ENCODE measurements around the gene CHGA.

CHGA gene

GRCh38 chr14:92930737-92931602 is 8.0 kb downstream of the CHGA start:
- DNase-seq = no peak

- DNase-seq = no peak
Observed at GRCh38 chr14:92931681-92932447, 8.9 kb downstream of the CHGA start.

GRCh38 chr14:92932448-92933395 is 9.8 kb downstream of the CHGA start:
- no peak for DNase-seq

GRCh38 chr14:92933481-92933880 is 10.5 kb downstream of the CHGA start:
- no peak for DNase-seq

- DNase-seq = no peak
Observed at GRCh38 chr14:92934196-92935085, 11.5 kb downstream of the CHGA start.

- no peak for DNase-seq
Observed at GRCh38 chr14:92935446-92935845, 12.5 kb downstream of the CHGA start.

- DNase-seq = no peak
Observed at GRCh38 chr14:92936085-92936484, 13.1 kb downstream of the CHGA start.

- DNase-seq = no peak
Observed at GRCh38 chr14:92937051-92937937, 14.3 kb downstream of the CHGA start.

- no peak for DNase-seq
Observed at GRCh38 chr14:92938235-92938875, 15.4 kb downstream of the CHGA start.

GRCh38 chr14:92938890-92939671 is 16.1 kb downstream of the CHGA start:
- no peak for DNase-seq

- no peak for DNase-seq
Observed at GRCh38 chr14:92939699-92940098, 16.7 kb downstream of the CHGA start.

- no peak for DNase-seq
Observed at GRCh38 chr14:92940543-92940942, 17.6 kb downstream of the CHGA start.

GRCh38 chr14:92941531-92941930 is 18.6 kb downstream of the CHGA start:
- no peak for DNase-seq

- no peak for DNase-seq
Observed at GRCh38 chr14:92942136-92942535, 19.2 kb downstream of the CHGA start.

GRCh38 chr14:92942576-92942975 is 19.6 kb downstream of the CHGA start:
- DNase-seq = no peak

- no peak for DNase-seq
Observed at GRCh38 chr14:92942976-92943710, 20.2 kb downstream of the CHGA start.

- no peak for DNase-seq
Observed at GRCh38 chr14:92943855-92944570, 21.1 kb downstream of the CHGA start.

- no peak for DNase-seq
Observed at GRCh38 chr14:92944976-92945375, 22.0 kb downstream of the CHGA start.

Data from suppressor macrophage treated with lipopolysaccharide for 1 hour (primary cell).